ENCODE results near the gene PIP5KL1. TPM values are rescaled to one million over a fixed set of nuclear protein-coding genes. Genes with fewer than 3 reads are reported as not detected.

Gene PIP5KL1
- total RNA-seq, 2 donors from 2014 or later, result 0.85 to 0.89 TPM

- H3K4me1 ChIP-seq, result peaks cover 12% of the 10 kb centered on the region
- no peaks in the 10 kb centered on the region for H3K27me3 ChIP-seq
- TF ChIP-seq CTCF (IDR thresholded peaks at IDR 0.05), result no peak
- intact Hi-C loops (cut with DNase I), result loop anchor here (2.0 to 10.0 kb wide), 2 partner anchors 46 to 66 kb away; partner anchors contain the start of genes FPGS and ST6GALNAC4
- no peak for DNase-seq
- H3K9ac ChIP-seq (ENCODE audit: low read depth in 2 of 2, low read length in 2 of 2), result no peak overlapping the region
- no peak overlapping the region for H3K4me3 ChIP-seq
- no peaks in the 10 kb centered on the region for H3K36me3 ChIP-seq
- H3K27ac ChIP-seq, result no peak overlapping the region
- no peaks in the 10 kb centered on the region for H3K9me3 ChIP-seq
Measured at GRCh38 chr9:127870887-127871286, 59.7 kb downstream of the PIP5KL1 start.

Other genes starting within 250 kb of the PIP5KL1 start
- under 1 TPM in 1 of 2 donors, not detected in 1; 0.12 TPM for gene CFAP157, start 223.8 kb downstream of the PIP5KL1 start, total RNA-seq
- gene PTRH1, start 215.1 kb downstream of the PIP5KL1 start, total RNA-seq, result 10 to 100 TPM in 1 of 2 donors, 1 to 10 TPM in 1; 8.9 to 23.8 TPM
- gene TTC16, start 214.7 kb downstream of the PIP5KL1 start, total RNA-seq, result under 1 TPM; 0.05 to 0.07 TPM
- gene TOR2A, start 195.5 kb downstream of the PIP5KL1 start, total RNA-seq, result 10 to 100 TPM; 25.8 to 29.8 TPM
- 1 to 10 TPM; 3.5 TPM for gene SH2D3C, start 152.1 kb downstream of the PIP5KL1 start, total RNA-seq
- gene CDK9, start 144.7 kb downstream of the PIP5KL1 start, total RNA-seq, result 10 to 100 TPM; 64.0 to 77.7 TPM
- gene FPGS, start 127.9 kb downstream of the PIP5KL1 start, total RNA-seq, result 10 to 100 TPM; 31.6 to 55.1 TPM
- gene ENG, start 76.1 kb downstream of the PIP5KL1 start, total RNA-seq, result 10 to 100 TPM; 15.4 to 34.5 TPM
- 100 to 1,000 TPM; 159 to 166 TPM for gene AK1, start 53.1 kb downstream of the PIP5KL1 start, total RNA-seq
- gene ST6GALNAC6, start 31.2 kb downstream of the PIP5KL1 start, total RNA-seq, result 100 to 1,000 TPM; 251 to 279 TPM
- gene ST6GALNAC4, start 13.7 kb downstream of the PIP5KL1 start, total RNA-seq, result 10 to 100 TPM; 25.4 to 66.5 TPM
- 10 to 100 TPM; 25.7 to 38.9 TPM for gene DPM2, start 7.1 kb upstream of the PIP5KL1 start, total RNA-seq
- gene EEIG1, start 50.2 kb upstream of the PIP5KL1 start, total RNA-seq, result 10 to 100 TPM; 72.2 to 95.9 TPM
- gene NAIF1, start 136.5 kb upstream of the PIP5KL1 start, total RNA-seq, result 10 to 100 TPM; 10.8 to 11.6 TPM
- gene SLC25A25, start 137.5 kb upstream of the PIP5KL1 start, total RNA-seq, result 10 to 100 TPM; 12.3 to 19.7 TPM
- gene PTGES2, start 197.0 kb upstream of the PIP5KL1 start, total RNA-seq, result 100 to 1,000 TPM in 1 of 2 donors, 10 to 100 TPM in 1; 93.7 to 142 TPM
- gene LCN2, start 218.7 kb upstream of the PIP5KL1 start, total RNA-seq, result 100 to 1,000 TPM; 162 to 374 TPM
- 10 to 100 TPM; 47.5 to 53.0 TPM for gene BBLN, start 229.5 kb upstream of the PIP5KL1 start, total RNA-seq

All from colonic mucosa (tissue), 4 donors.